LNCAP (cell line): ENCODE data around the gene FAM83E.

ENCODE experiments used
- CTCF ChIP-seq: fragments of 450-650 bp; IDR thresholded peaks from 2 replicates; pipeline ENCODE4 v1.5.1; 2017; ENCODE audit warnings: mild to moderate bottlenecking

The FAM83E gene

GRCh38 chr19:48606463-48607358 is 8.2 kb downstream of the FAM83E start, which contains the start of gene SPACA4:
Gene SPACA4, plus strand, starts transcription at chr19:48606742. Its CDS starts 237 bp downstream, at chr19:48606979.
- TF ChIP-seq CTCF: no peak

- TF ChIP-seq CTCF: no peak
These were observed 11.0 kb downstream of the FAM83E start for GRCh38 chr19:48603850-48604249.

- no peak for TF ChIP-seq CTCF
These were observed 11.4 kb downstream of the FAM83E start for GRCh38 chr19:48603449-48603848.

- TF ChIP-seq CTCF: no peak
These were observed 11.9 kb downstream of the FAM83E start for GRCh38 chr19:48603001-48603400.

GRCh38 chr19:48600679-48601417 is 14.0 kb downstream of the FAM83E start:
- no peak for TF ChIP-seq CTCF

- no peak for TF ChIP-seq CTCF
These were observed 15.7 kb downstream of the FAM83E start for GRCh38 chr19:48598996-48599700.
